ENCODE results near the gene MXI1.

DNA sequence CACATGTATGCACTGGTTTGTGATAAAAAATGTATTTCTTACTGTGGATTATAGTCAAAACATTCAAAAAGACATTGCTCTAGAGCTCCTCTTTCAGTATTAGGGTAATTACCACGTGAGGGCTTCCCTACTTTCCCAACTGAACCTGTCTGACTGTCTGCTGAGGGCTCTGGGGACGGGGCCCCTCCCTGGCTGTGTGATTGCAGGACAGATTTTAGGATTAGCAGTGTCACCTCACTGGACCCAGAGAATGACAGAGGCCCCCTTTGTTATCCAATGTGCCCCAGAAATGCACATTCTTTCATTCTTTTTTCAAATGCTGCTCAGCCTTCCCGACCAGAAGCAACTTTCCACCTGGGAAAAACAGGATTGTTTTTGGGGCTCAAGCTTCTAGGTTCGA lies 43.6 kb upstream of the MXI1 start:
- TF ChIP-seq EZH2 (IDR thresholded peaks at IDR 0.05): no peak
- TF ChIP-seq POLR2AphosphoS5 (IDR thresholded peaks at IDR 0.05; ENCODE audit: borderline replicate concordance, low read depth, low read length): no peak
- TF ChIP-seq FOXP2 (optimal IDR thresholded peaks at IDR 0.05; ENCODE audit: control extremely low read depth, extremely low read length, insufficient read depth): no peak

All from SK-N-MC (cell line).